GM12873 (cell line): ENCODE data around the gene XRN2.

Experiments used
- CTCF ChIP-seq: IDR thresholded peaks from 2 replicates; pipeline ENCODE4 v1.5.1; 2012; ENCODE audit warnings: low read depth, mild to moderate bottlenecking, moderate library complexity, low read length, control low read depth; ENCODE audit not compliant: insufficient read depth; ENCODE audit errors: missing control alignments

The XRN2 gene

GRCh38 chr20:21303061-21303871 lies at the start of gene XRN2:
XRN2 (plus strand) TSS chr20:21303331; CDS start chr20:21303399, 68 bp downstream.
- TF ChIP-seq CTCF = no peak

- no peak for TF ChIP-seq CTCF
Measured at GRCh38 chr20:21257192-21257591, 45.9 kb upstream of the XRN2 start.

GRCh38 chr20:21258411-21258810 lies 44.7 kb upstream of the XRN2 start:
- TF ChIP-seq CTCF = no peak

GRCh38 chr20:21259346-21259745 lies 43.8 kb upstream of the XRN2 start:
- no peak for TF ChIP-seq CTCF

- TF ChIP-seq CTCF = no peak
Measured at GRCh38 chr20:21262812-21263211, 40.3 kb upstream of the XRN2 start.

GRCh38 chr20:21265261-21266190 lies 37.6 kb upstream of the XRN2 start:
- TF ChIP-seq CTCF = no peak

GRCh38 chr20:21266191-21266536 lies 37.0 kb upstream of the XRN2 start:
- no peak for TF ChIP-seq CTCF
